ENCODE results near the gene HAP1. TPM values are rescaled to one million over a fixed set of nuclear protein-coding genes. Genes with fewer than 3 reads are reported as not detected.
"Not testable (repeated sequence)": the region's sequence is repeated elsewhere in the genome, so short reads cannot be mapped to it uniquely, and the experiment has no call there.

Gene HAP1
- total and polyA plus RNA-seq, 2 experiments from 2014 or later = not detected

DNA sequence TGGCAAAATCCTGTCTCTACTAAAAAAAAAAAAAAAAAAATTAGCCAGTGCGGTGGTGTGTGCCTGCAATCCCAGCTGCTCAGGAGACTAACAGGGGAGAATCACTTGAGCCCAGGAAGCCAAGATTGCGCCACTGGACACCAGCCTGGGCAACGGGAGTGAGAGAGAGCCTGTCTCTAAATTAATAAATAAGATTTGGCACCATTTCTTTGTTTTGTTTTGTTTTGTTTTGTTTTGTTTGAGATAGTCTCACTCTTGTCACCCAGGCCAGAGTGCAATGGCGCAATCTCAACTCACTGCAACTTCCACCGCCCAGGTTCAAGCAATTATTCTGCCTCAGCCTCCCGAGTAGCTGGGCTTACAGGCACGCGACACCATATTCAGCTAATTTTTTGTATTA, 31.7 kb downstream of the HAP1 start:
- no peaks in the 10 kb centered on the region for H3F3A ChIP-seq (ENCODE audit: insufficient read depth)
- no peaks in the 10 kb centered on the region for H3K9me2 ChIP-seq (ENCODE audit: insufficient read depth)
- no peaks in the 10 kb centered on the region for H3K4me1 ChIP-seq (ENCODE audit: insufficient read depth)
- no peak overlapping the region for H3K9ac ChIP-seq
- in situ Hi-C loops (cut with MboI) = no loop called here
- TF ChIP-seq EZH2 (IDR thresholded peaks at IDR 0.05; ENCODE audit: insufficient read depth, poor library complexity, severe bottlenecking) = no peak
- no peak for TF ChIP-seq EZH2phosphoT487 (IDR thresholded peaks at IDR 0.05; ENCODE audit: insufficient read depth, low read depth)
- no peaks in the 10 kb centered on the region for H4K20me1 ChIP-seq (ENCODE audit: insufficient read depth)
- no peak overlapping the region for H3K4me3 ChIP-seq
- H3K27ac ChIP-seq = no peak overlapping the region
- no peaks in the 10 kb centered on the region for H3K36me3 ChIP-seq (ENCODE audit: low read depth)
- H3K27me3 ChIP-seq (replicated peaks; ENCODE audit: insufficient read depth) = no peaks in the 10 kb centered on the region
- H3K9me3 ChIP-seq (ENCODE audit: low read depth) = no peaks in the 10 kb centered on the region
- H3K79me2 ChIP-seq (ENCODE audit: insufficient read depth) = no peaks in the 10 kb centered on the region
- no peak for DNase-seq
- no peak overlapping the region for H3K4me2 ChIP-seq (ENCODE audit: unreplicated experiment)
- 77 to 84% methylated on average over 8 of the region's 8 CpGs for WGBS, 2 experiments (ENCODE audit: low coverage in 1 of 2, low lambda C conversion rate in 2 of 2, missing lambda C conversion rate in 2 of 2)
- no peak overlapping the region for H2AFZ ChIP-seq

DNA sequence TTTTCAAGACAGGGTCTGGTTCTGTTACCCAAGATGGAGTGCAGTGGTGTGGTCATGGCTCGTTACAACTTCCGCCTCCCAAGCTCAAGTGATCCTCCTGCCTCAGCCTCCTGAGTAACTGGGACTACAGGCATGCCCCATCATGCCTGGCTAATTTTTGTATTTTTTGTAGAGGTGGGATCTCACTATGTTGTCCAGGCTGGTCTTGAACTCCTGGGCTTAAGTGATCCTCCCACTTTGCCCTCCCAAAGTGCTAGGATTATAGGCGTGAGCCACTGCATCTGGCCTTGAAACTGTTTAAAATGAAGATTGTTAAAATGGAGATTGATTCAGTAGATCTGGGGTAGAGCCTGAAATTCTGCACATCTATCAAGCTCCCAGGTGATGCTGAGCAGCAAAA, 33.6 kb downstream of the HAP1 start:
- H3K9me2 ChIP-seq (ENCODE audit: insufficient read depth); H3K4me1 ChIP-seq (ENCODE audit: insufficient read depth); H3K27ac ChIP-seq; DNase-seq; H3K79me2 ChIP-seq (ENCODE audit: insufficient read depth); H2AFZ ChIP-seq; in situ Hi-C loops (cut with MboI); H3K4me3 ChIP-seq; H3K9me3 ChIP-seq (ENCODE audit: low read depth); H3K27me3 ChIP-seq (replicated peaks; ENCODE audit: insufficient read depth); H3K4me2 ChIP-seq (ENCODE audit: unreplicated experiment); H3K9ac ChIP-seq; H3K36me3 ChIP-seq (ENCODE audit: low read depth); H3F3A ChIP-seq (ENCODE audit: insufficient read depth); H4K20me1 ChIP-seq (ENCODE audit: insufficient read depth): not testable (repeated sequence)
- 76 to 82% methylated on average over 3 of the region's 3 CpGs for WGBS, 2 experiments (ENCODE audit: low coverage in 1 of 2, low lambda C conversion rate in 2 of 2, missing lambda C conversion rate in 2 of 2)

DNA sequence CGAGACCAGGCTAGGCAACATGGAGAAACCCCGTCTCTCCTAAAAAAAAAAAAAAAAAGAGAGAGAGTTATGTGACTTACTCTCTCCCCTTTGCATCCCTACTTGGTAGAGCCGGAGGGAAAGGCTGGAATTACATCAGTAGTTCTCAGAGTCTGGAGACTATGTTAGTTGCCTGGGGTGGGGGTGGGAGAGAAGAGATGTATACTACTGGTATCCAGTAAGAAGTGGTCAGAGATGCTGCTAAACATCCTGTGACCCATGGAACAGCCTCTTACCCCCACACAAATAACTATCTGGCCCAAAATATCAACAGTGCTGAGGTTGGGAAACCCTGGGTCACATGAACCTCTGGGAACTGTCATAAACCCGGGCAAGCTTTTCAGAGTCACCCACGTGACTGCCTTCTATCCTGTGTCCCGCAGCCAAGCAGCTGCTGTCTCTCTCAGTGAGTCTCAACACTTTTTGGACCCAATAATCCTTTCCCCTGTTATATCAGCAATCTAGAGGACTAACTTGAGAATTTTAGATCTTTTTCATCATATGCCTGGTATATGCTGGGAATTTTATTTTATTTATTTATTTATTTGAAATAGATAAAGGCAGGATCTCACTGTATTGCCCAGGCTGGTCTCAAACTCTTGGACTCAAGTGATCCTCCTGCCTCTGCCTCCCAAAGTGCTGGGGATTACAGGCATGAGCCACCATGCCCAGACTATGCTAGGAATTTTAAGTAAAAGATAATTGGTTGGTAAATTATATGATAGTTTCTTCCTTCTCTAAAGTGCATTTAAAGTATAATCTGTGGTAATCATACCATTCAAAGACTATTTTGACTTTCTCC, 37.1 kb downstream of the HAP1 start:
- Histone ChIP-seq H3K4me2 (ENCODE audit: unreplicated experiment) (peak overlapping the region; percentile 7), H4K20me1 (ENCODE audit: insufficient read depth) (no peaks in the 10 kb centered on the region), H3K27me3 (replicated peaks; ENCODE audit: insufficient read depth) (no peaks in the 10 kb centered on the region), H3K9me3 (ENCODE audit: low read depth) (no peaks in the 10 kb centered on the region), H2AFZ (no peak overlapping the region; the same call in 1 of the 2 replicates), H3K79me2 (ENCODE audit: insufficient read depth) (no peaks in the 10 kb centered on the region), H3K9me2 (ENCODE audit: insufficient read depth) (no peaks in the 10 kb centered on the region), H3F3A (ENCODE audit: insufficient read depth) (peaks cover 35% of the 10 kb centered on the region), H3K9ac (no peak overlapping the region), H3K4me3 (no peak overlapping the region), H3K27ac (0 out of 2 replicates have a peak overlapping the region, but pooled peaks have one; percentile 34), H3K4me1 (ENCODE audit: insufficient read depth) (no peaks in the 10 kb centered on the region), H3K36me3 (ENCODE audit: low read depth) (peaks cover 8% of the 10 kb centered on the region)
- peak; percentile 86 for DNase-seq
- WGBS, 2 experiments (ENCODE audit: low coverage in 1 of 2, low lambda C conversion rate in 2 of 2, missing lambda C conversion rate in 2 of 2) = 15 to 20% methylated on average over 6 of the region's 6 CpGs
- in situ Hi-C loops (cut with MboI) = no loop called here
- TF ChIP-seq EZH2 (IDR thresholded peaks at IDR 0.05; ENCODE audit: insufficient read depth, poor library complexity, severe bottlenecking) = no peak
- TF ChIP-seq EZH2phosphoT487 (IDR thresholded peaks at IDR 0.05; ENCODE audit: insufficient read depth, low read depth) = no peak

DNA sequence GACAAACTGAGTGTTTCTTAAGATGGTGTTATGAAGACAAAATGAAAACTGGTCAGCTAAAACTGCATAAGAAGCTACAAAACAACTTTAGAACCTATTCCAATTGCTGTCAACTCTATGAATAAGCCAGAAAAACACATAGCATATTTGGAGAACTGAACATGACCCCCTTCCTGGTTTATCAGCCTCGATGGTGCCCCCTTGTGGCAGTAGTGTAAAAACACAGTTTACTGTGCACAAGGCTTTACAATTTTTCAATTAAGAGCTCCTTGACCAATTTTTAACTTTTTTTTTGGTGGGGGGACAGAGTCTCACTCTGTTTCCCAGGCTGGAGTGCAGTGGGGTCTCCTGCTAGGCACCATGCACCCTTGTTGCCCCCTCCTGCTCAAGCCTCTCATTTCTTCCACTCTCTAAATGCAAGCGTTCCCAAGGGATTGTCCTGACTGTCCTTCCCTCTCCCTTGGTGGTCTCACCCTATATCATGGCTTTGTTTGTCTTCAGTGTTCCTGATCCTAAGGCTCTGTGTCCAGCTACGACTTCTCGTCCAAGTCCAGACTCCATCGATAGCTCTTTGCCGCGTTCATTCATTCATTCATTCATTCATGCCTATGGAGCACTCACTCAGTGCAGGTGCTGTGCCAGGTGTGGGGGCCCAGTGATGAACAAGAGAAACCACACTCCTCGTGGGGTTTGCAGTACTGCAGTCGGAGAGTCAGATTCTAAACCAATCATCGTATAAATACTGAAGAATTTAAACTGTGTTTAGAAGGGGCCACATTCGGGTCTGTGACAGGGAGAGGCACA, 38.3 kb downstream of the HAP1 start:
- Histone ChIP-seq H3K36me3 (ENCODE audit: low read depth) (peaks cover 20% of the 10 kb centered on the region), H3K4me2 (ENCODE audit: unreplicated experiment) (no peak overlapping the region), H3F3A (ENCODE audit: insufficient read depth) (peaks cover 47% of the 10 kb centered on the region), H3K9me3 (ENCODE audit: low read depth) (no peaks in the 10 kb centered on the region), H3K9ac (no peak overlapping the region), H3K79me2 (ENCODE audit: insufficient read depth) (peaks cover 5% of the 10 kb centered on the region; the same call in 1 of the 2 replicates), H3K4me1 (ENCODE audit: insufficient read depth) (peaks cover 6% of the 10 kb centered on the region), H3K9me2 (ENCODE audit: insufficient read depth) (no peaks in the 10 kb centered on the region), H3K27me3 (replicated peaks; ENCODE audit: insufficient read depth) (no peaks in the 10 kb centered on the region), H3K27ac (no peak overlapping the region), H2AFZ (no peak overlapping the region), H4K20me1 (ENCODE audit: insufficient read depth) (0 out of 2 replicates have a peak, but pooled peaks cover 4% of the 10 kb centered on the region), H3K4me3 (no peak overlapping the region)
- in situ Hi-C loops (cut with MboI) = no loop called here
- no peak for TF ChIP-seq EZH2phosphoT487 (IDR thresholded peaks at IDR 0.05; ENCODE audit: insufficient read depth, low read depth)
- no peak for TF ChIP-seq EZH2 (IDR thresholded peaks at IDR 0.05; ENCODE audit: insufficient read depth, poor library complexity, severe bottlenecking)
- DNase-seq = peak; percentile 90
- 51 to 57% methylated on average over 11 of the region's 11 CpGs for WGBS, 2 experiments (ENCODE audit: low coverage in 1 of 2, low lambda C conversion rate in 2 of 2, missing lambda C conversion rate in 2 of 2)
